H1 (cell line): ENCODE data around the gene SEC61B. TPM values are rescaled to one million over a fixed set of nuclear protein-coding genes. Genes with fewer than 3 reads are reported as not detected.

Experiments
- CTCF ChIA-PET: fragments of 300-600 bp; sonication (Branson Sonifier 250); formaldehyde crosslinking; loops from one replicate; lab custom pipeline; 2021; ENCODE audit not compliant: partially characterized antibody; lab: Charles Lee
- POLR2A ChIA-PET: fragments of 300-600 bp; sonication (Branson Sonifier 250); formaldehyde crosslinking; loops from one replicate; lab custom pipeline; 2021; ENCODE audit warnings: inconsistent platforms; ENCODE audit not compliant: partially characterized antibody; lab: Charles Lee
- DNase-seq, 2 experiments: peaks; one replicate each; pipeline versions ENCODE4 v3.0.0 to v3.0.0-alpha.2; 2010 to 2022; ENCODE audit warnings: low spot score in 2 of 2, low read depth in 1 of 2, mixed read lengths in 1 of 2
- FAIRE-seq: peaks from 2 replicates; lab custom pipeline; 2011; peaks lifted over from hg19 to GRCh38; lab: Jason Lieb, UNC
- H2AFZ ChIP-seq: 2 replicates; pipeline ENCODE4 v1.8.1; 2012; ENCODE audit warnings: low read length, inconsistent platforms
- H2AK5ac ChIP-seq: 2 replicates; pipeline ENCODE4 v1.6.1; 2013; ENCODE audit warnings: low read depth, low read length
- H2BK120ac ChIP-seq: replicated peaks from 2 replicates; pipeline ENCODE3; 2013; ENCODE audit warnings: low read depth, low read length, inconsistent platforms
- H2BK12ac ChIP-seq: 2 replicates; pipeline ENCODE4 v1.6.1; 2013; ENCODE audit warnings: low read depth, low read length
- H2BK15ac ChIP-seq: 2 replicates; pipeline ENCODE4 v1.6.1; 2013; ENCODE audit warnings: low read length
- H2BK20ac ChIP-seq: 2 replicates; pipeline ENCODE4 v1.6.1; 2013; ENCODE audit warnings: low read length
- H2BK5ac ChIP-seq: 2 replicates; pipeline ENCODE4 v1.6.1; 2013; ENCODE audit warnings: low read depth, low read length
- H3K14ac ChIP-seq: 2 replicates; pipeline ENCODE4 v1.6.1; 2013; ENCODE audit warnings: inconsistent platforms; ENCODE audit not compliant: insufficient read length
- H3K18ac ChIP-seq: 2 replicates; pipeline ENCODE4 v1.6.1; 2013; ENCODE audit warnings: low read length; ENCODE audit errors: extremely low read depth
- H3K23ac ChIP-seq: 2 replicates; pipeline ENCODE4 v1.6.1; 2013; ENCODE audit warnings: inconsistent platforms; ENCODE audit not compliant: insufficient read length
- H3K23me2 ChIP-seq: 2 replicates; pipeline ENCODE4 v1.6.1; 2013; ENCODE audit warnings: low read depth, low read length
- H3K27ac ChIP-seq: 2 replicates; pipeline ENCODE4 v1.6.1; 2011; ENCODE audit warnings: low read depth, low read length, inconsistent platforms
- H3K27me3 ChIP-seq, 4 experiments: replicated peaks in 1 of 4; 1 replicate in 1 of 4; 2 replicates in 3 of 4; pipeline versions ENCODE4 v1.6.1 to v1.8.1; 2011 to 2013; ENCODE audit warnings: low read length in 3 of 4, mild to moderate bottlenecking in 3 of 4, inconsistent platforms in 2 of 4, mixed read lengths in 2 of 4, moderate library complexity in 1 of 4; ENCODE audit not compliant: control insufficient read depth in 3 of 4, insufficient read depth in 3 of 4; ENCODE audit errors: extremely low read depth in 1 of 4
- H3K36me3 ChIP-seq, 4 experiments: 2 replicates each; pipeline versions ENCODE4 v1.6.1 to v1.8.1; 2011 to 2013; ENCODE audit warnings: mild to moderate bottlenecking in 4 of 4, low read length in 3 of 4, moderate library complexity in 2 of 4, control low read depth in 1 of 4, inconsistent platforms in 1 of 4; ENCODE audit not compliant: insufficient read depth in 4 of 4, control insufficient read depth in 2 of 4
- H3K4ac ChIP-seq: replicated peaks from 2 replicates; pipeline ENCODE3; 2013; ENCODE audit warnings: low read length, low read depth, mixed read lengths, inconsistent platforms; ENCODE audit not compliant: insufficient read length
- H3K4me1 ChIP-seq, 4 experiments: replicated peaks in 1 of 4; 1 replicate in 1 of 4; 2 replicates in 3 of 4; pipeline versions ENCODE4 v1.6.1 to v1.8.1; 2011 to 2013; ENCODE audit warnings: low read length in 3 of 4, inconsistent platforms in 2 of 4, mixed read lengths in 1 of 4; ENCODE audit not compliant: insufficient read depth in 4 of 4, control insufficient read depth in 3 of 4
- H3K4me2 ChIP-seq, 2 experiments: 2 replicates each; pipeline versions ENCODE4 v1.6.1 to v1.8.1; 2011 to 2013; ENCODE audit warnings: low read depth in 2 of 2, low read length in 2 of 2, control low read depth in 1 of 2, inconsistent platforms in 1 of 2, mild to moderate bottlenecking in 1 of 2; ENCODE audit not compliant: insufficient read depth in 1 of 2
- H3K4me3 ChIP-seq, 4 experiments: fragments of 200-600, 300-600 bp in 1 of 4; sonication (generic), shearing (Covaris generic), sonication (Bioruptor Twin) in 1 of 4; 2 replicates each; pipeline versions ENCODE4 v1.5.1 to v1.8.1; 2011 to 2016; ENCODE audit warnings: low read length in 4 of 4, low read depth in 3 of 4, control low read depth in 2 of 4, inconsistent platforms in 2 of 4, mild to moderate bottlenecking in 2 of 4, mixed read lengths in 1 of 4, moderate library complexity in 1 of 4; ENCODE audit not compliant: insufficient read depth in 2 of 4; ENCODE audit errors: extremely low read depth in 1 of 4
- H3K56ac ChIP-seq: replicated peaks from 2 replicates; pipeline ENCODE3; 2013; ENCODE audit warnings: low read depth, mild to moderate bottlenecking, mixed read lengths, low read length, inconsistent platforms; ENCODE audit not compliant: insufficient read length
- H3K79me1 ChIP-seq: 2 replicates; pipeline ENCODE4 v1.6.1; 2013; ENCODE audit warnings: low read depth, low read length, control low read depth
- H3K79me2 ChIP-seq, 2 experiments: 2 replicates each; pipeline versions ENCODE4 v1.6.1 to v1.8.1; 2012 to 2013; ENCODE audit warnings: low read length in 2 of 2, mild to moderate bottlenecking in 2 of 2, inconsistent platforms in 1 of 2; ENCODE audit not compliant: insufficient read depth in 2 of 2, control insufficient read depth in 1 of 2
- H3K9ac ChIP-seq, 4 experiments: replicated peaks in 1 of 4; 1 replicate in 1 of 4; 2 replicates in 3 of 4; pipeline versions ENCODE4 v1.6.1 to v1.8.1; 2011 to 2013; ENCODE audit warnings: low read depth in 3 of 4, low read length in 3 of 4, control low read depth in 2 of 4, mild to moderate bottlenecking in 2 of 4, moderate library complexity in 2 of 4, inconsistent platforms in 1 of 4; ENCODE audit errors: extremely low read depth in 1 of 4
- H3K9me3 ChIP-seq, 2 experiments: 2 replicates each; pipeline versions ENCODE4 v1.6.1 to v1.8.1; 2012 to 2013; ENCODE audit warnings: mild to moderate bottlenecking in 2 of 2, moderate library complexity in 2 of 2, control low read depth in 1 of 2, inconsistent platforms in 1 of 2, low read depth in 1 of 2, low read length in 1 of 2, mixed read lengths in 1 of 2; ENCODE audit not compliant: insufficient read depth in 2 of 2
- H4K20me1 ChIP-seq, 2 experiments: replicated peaks in 1 of 2; 2 replicates each; pipeline versions ENCODE3 to v1.8.1; 2011 to 2013; ENCODE audit warnings: inconsistent platforms in 2 of 2, low read length in 2 of 2, mild to moderate bottlenecking in 1 of 2; ENCODE audit not compliant: insufficient read depth in 2 of 2, control insufficient read depth in 1 of 2
- H4K5ac ChIP-seq: 2 replicates; pipeline ENCODE4 v1.6.1; 2013; ENCODE audit warnings: low read length, low read depth, mixed read lengths, inconsistent platforms; ENCODE audit not compliant: insufficient read length
- H4K8ac ChIP-seq: 2 replicates; pipeline ENCODE4 v1.8.0; 2013; ENCODE audit warnings: mild to moderate bottlenecking, moderate library complexity, low read length, inconsistent platforms; ENCODE audit not compliant: insufficient read depth; ENCODE audit errors: extremely low read depth
- H4K91ac ChIP-seq: replicated peaks from 2 replicates; pipeline ENCODE3; 2013; ENCODE audit warnings: low read length, mixed read lengths, inconsistent platforms; ENCODE audit not compliant: insufficient read length
- WGBS, 2 experiments: shearing (Covaris generic) in 1 of 2; methylation state at CpG; one replicate each; pipeline versions ENCODE4 v1.1.6 to v1.1.7; 2013 to 2015; ENCODE audit warnings: low lambda C conversion rate in 2 of 2, mixed read lengths in 2 of 2, inconsistent platforms in 1 of 2, low coverage in 1 of 2, missing lambda C conversion rate in 1 of 2; ENCODE audit not compliant: insufficient replicate concordance in 2 of 2, insufficient coverage in 1 of 2, insufficient read length in 1 of 2; ENCODE audit errors: extremely low coverage in 1 of 2, missing lambda C conversion rate in 1 of 2; 5-methylcytosine and 5-hydroxymethylcytosine counted together
- polyA plus RNA-seq, 7 experiments: library from polyadenylated mRNA; depleted of rRNA in 3 of 7; stranded (reverse) in 5 of 7; unstranded in 2 of 7; fragments of >200 nt in 5 of 7; fragments of 200-250 nt in 2 of 7; gene quantifications; 1 replicate in 5 of 7; 2 replicates in 1 of 7; 4 replicates in 1 of 7; pipeline versions ENCODE4 v1.2.1 to v1.2.3, GENCODE V29; 2011 to 2013; ENCODE audit warnings: missing spikeins in 2 of 7, mixed read lengths in 2 of 7
- total RNA-seq: library from RNA; stranded (reverse); fragmentation: NEBNext Ultra II Directional; extraction: Animal tissue kit (Norgen Biotek cat#: 25700); gene quantifications from 2 replicates; pipeline ENCODE4 v1.2.1, GENCODE V29; 2021

The SEC61B gene
- total and polyA plus RNA-seq, 2 of the 8 experiments (the other 6 are each of a cell fraction or from before 2014, with no cell fraction given), result 155 to 379 TPM

DNA sequence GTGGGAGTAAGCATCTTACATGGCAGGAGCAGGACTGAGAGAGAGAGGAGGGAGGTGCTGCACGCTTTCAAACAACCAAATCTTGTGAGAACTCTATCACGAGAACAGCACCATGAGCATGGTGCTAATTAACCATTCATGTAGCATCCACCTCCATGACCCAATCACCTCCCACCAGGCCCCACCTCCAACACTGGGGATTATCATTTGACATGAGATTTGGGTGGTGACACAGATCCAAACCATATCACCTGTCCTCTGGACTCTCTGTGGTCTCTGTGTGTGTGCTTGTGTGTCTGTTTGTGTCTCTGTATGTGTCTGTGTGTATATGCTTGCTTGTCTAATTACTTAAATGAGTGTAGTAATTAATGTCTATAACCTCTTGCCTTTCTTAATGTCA, 31.1 kb downstream of the SEC61B start:
- Histone ChIP-seq H4K91ac (no peak overlapping the region), H3K27ac (no peak overlapping the region), H2BK15ac (no peak overlapping the region), H3K4me2 (no peak overlapping the region), H2AFZ (no peak overlapping the region), H3K36me3 (no peaks in the 10 kb centered on the region), H3K14ac (no peak overlapping the region), H3K9me3 (no peaks in the 10 kb centered on the region), H4K20me1 (no peaks in the 10 kb centered on the region), H3K27me3 (no peaks in the 10 kb centered on the region), H2BK20ac (no peak overlapping the region), H3K23me2 (no peaks in the 10 kb centered on the region), H3K79me2 (no peaks in the 10 kb centered on the region), H2BK120ac (no peak overlapping the region), H4K8ac (no peak overlapping the region), H3K56ac (no peak overlapping the region), H2AK5ac (no peak overlapping the region), H3K4me3 (no peak overlapping the region), H2BK5ac (no peak overlapping the region), H3K79me1 (no peaks in the 10 kb centered on the region), H3K9ac (no peak overlapping the region), H3K4ac (no peak overlapping the region), H2BK12ac (no peak overlapping the region), H3K23ac (no peak overlapping the region), H4K5ac (no peak overlapping the region), H3K4me1 (no peaks in the 10 kb centered on the region), H3K18ac (no peak overlapping the region)
- 94% methylated on average over 2 of the region's 2 CpGs; no CpG with 5 or more reads in 1 of the 2 experiments for WGBS, 2 experiments
- CTCF ChIA-PET, result interaction anchor here (1.1 kb wide), 1 partner anchor 19 kb away, joined by 3 read pairs; no protein-coding TSS in a partner anchor
- FAIRE-seq, result no peak
- POLR2A ChIA-PET, result no interaction called here
- DNase-seq, result no peak
